Erythroblast (primary cell): ENCODE data around the gene EIF3F.
A peak's percentile ranks its signal among the peaks of the same experiment; 100 is the strongest.

ENCODE experiments used
- DNase-seq, 2 experiments: peaks; one replicate each; lab custom pipeline; 2025; lab: John Stamatoyannopoulos, UW
- GATA1 ChIP-seq: IDR thresholded peaks from 2 replicates; pipeline ENCODE4 v1.6.1; 2011; ENCODE audit warnings: low read depth, mild to moderate bottlenecking, control low read depth, low read length, moderate library complexity
- POLR2A ChIP-seq: IDR thresholded peaks from 2 replicates; pipeline ENCODE4 v1.6.1; 2011; ENCODE audit warnings: mild to moderate bottlenecking, low read length

Gene EIF3F

GRCh38 chr11:8008212-8008611 lies 21.1 kb downstream of the EIF3F start:
- no peak for DNase-seq
- TF ChIP-seq GATA1 = no peak
- TF ChIP-seq POLR2A = no peak

DNA sequence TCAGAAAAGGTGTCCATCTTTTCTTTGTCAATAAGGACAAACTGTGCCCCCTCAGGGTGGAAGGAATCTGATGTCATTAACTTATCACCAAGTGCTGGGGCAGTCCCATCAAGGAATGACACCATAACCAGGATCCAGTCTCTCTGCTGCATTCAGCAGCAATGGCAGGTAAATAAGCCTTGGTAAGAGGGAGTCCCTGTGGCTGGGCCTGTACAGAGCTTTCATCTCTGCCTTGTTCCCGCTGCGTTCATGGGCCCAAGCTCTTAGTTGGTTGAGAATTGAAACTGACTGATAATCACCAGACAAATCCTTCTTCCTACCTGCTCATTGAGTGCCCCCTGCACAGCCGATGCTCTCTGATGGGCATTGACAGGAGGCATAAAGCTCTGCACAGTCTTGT lies 22.7 kb downstream of the EIF3F start:
- no peak for TF ChIP-seq POLR2A
- no peak for TF ChIP-seq GATA1

DNA sequence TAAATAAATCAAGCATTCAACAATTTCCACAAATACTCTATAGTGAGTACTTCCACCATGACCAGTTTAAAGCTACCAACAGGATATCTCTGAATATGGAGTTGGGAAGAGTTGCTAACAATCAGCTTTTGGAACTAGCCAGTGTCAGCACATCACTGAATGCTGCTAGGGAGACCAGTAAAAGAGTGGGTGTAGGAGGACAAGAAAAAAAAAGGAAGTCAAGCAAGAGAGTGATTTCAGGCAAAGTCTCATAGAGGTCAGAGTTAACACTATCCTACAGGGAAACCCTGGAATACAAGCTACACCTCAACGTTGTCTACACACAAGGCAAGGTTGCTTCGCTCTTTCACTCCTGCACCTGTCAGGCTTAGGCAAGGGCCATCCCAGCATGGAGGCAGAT lies 24.2 kb downstream of the EIF3F start:
- TF ChIP-seq GATA1 (no peak), POLR2A (no peak)
- DNase-seq = no peak

More for the DNA sequence above, 22.7 kb downstream of the EIF3F start:
- DNase-seq = no peak

DNA sequence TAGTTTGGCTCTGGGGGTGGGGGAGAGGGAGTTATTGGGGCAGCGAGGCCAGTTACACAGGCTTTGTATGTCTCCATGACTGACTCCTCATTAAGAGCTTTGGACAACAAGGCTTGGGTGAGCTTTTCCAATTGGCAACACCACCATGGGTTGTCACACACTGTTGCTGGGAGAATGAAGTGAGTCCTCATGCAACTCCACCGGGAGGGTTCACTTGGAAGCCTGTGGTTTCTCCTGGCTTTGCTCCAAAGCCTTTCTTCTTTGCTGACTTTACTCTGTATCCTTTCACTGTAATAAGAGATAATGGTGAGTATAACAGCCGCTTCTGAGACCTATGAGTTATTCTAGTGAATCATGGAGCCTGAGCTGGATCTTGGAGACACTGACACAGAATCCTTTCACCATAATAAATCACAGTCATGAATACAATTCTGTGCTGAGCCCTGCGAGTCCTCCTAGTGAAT lies 24.9 kb downstream of the EIF3F start:
- TF ChIP-seq POLR2A = no peak
- TF ChIP-seq GATA1 = no peak
- no peak for DNase-seq

DNA sequence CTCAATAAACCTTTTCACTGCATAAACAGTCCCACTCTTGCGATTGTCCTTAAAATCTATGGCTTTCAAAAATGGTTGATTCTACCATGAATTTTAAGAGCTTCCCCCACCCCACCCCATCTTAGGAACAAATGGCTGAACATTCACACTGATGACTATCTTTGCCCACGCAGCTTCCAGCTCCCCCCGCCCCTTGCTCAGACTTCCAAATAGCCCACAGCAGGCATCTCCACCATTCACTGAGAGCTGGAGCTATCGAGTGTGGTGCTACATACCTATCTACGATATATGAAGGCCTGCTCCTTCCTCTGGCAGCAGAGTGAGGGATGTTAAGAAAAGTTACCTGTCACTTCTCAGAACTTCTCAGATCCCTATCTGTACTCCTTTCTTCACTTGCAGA lies 26.7 kb downstream of the EIF3F start:
- DNase-seq = no peak

GRCh38 chr11:8015753-8016239 lies 28.7 kb downstream of the EIF3F start:
- TF ChIP-seq GATA1 (no peak), POLR2A (no peak)
- no peak for DNase-seq

More for the DNA sequence above, 26.7 kb downstream of the EIF3F start:
- TF ChIP-seq GATA1 (no peak), POLR2A (no peak)

GRCh38 chr11:8016440-8016839 lies 29.3 kb downstream of the EIF3F start:
- no peak for DNase-seq
- TF ChIP-seq POLR2A (no peak), GATA1 (no peak)

GRCh38 chr11:8017071-8017470 lies 29.9 kb downstream of the EIF3F start:
- no peak for DNase-seq

DNA sequence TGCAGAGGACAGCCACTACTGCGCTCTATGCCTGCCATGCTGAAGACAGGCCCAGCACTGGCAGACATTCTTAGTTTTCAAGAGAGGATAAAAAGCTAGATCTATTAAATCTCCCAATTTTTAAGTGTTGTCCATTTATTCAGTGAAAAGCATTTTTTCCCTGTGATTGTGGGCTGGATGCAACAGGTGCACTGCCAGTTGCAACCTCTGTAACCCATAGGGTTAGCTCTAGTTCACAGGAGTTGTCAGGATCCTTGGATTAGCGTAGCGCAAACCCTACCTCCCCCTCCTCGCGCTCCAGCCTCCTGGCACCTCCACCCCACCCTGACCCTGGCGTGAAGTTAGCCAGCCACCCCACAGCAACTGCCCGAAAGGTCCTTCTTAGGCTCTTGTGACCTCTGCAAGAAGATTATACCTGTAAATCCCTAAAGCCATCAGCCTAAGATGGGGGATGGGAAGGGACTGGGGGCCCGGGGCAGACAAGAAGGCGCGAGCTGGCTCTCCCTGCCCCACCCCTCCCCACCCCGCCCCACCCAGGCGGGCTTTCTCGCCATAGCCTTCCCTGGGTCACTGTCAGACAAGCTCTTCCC lies 30.9 kb downstream of the EIF3F start:
- DNase-seq = no peak
- TF ChIP-seq POLR2A = no peak
- no peak for TF ChIP-seq GATA1

More at GRCh38 chr11:8017071-8017470, 29.9 kb downstream of the EIF3F start:
- TF ChIP-seq POLR2A = no peak

DNA sequence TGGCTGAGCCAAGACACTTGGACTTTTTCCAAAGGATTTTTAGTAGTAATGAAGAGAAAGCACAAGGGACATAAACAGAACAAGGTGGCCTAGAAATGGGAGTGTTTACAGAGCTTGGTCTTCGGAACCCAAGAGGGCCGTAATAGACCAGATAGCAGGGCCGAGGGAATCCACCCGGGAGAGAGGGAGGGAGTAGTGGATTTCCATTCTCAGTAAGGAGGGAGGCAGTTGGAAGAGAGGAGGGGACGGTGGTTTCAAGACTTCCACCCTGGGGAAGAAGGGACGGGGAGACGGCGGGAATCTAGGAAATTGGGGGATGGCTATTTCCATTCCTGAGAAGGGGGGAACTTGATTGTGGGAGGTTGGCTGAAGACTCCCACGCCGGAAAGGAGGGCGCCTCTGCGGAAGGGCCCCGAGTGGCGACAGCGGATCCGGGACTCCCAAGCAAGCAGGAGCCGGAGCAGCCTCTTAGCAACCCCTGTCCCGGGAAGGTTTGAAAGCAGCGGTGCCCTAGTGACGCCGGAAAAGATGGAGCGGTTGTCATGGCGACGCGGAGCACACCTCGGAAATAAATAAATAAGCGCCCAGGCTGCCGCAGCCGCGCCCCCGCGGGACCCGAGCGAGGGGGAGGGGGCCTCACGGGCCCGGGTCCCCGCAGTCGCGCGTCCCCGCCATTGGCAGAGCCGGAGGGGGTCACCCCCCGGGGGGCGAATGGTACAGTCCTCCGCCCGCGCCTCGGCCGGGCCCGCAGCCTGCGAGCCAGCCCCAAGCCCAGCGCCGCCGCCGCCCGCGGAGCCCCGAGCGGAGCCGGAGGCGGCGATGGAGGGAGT lies 31.6 kb downstream of the EIF3F start:
- TF ChIP-seq POLR2A (no peak), GATA1 (no peak)
- peak in 1 of 2 experiments; percentile 6 for DNase-seq

DNA sequence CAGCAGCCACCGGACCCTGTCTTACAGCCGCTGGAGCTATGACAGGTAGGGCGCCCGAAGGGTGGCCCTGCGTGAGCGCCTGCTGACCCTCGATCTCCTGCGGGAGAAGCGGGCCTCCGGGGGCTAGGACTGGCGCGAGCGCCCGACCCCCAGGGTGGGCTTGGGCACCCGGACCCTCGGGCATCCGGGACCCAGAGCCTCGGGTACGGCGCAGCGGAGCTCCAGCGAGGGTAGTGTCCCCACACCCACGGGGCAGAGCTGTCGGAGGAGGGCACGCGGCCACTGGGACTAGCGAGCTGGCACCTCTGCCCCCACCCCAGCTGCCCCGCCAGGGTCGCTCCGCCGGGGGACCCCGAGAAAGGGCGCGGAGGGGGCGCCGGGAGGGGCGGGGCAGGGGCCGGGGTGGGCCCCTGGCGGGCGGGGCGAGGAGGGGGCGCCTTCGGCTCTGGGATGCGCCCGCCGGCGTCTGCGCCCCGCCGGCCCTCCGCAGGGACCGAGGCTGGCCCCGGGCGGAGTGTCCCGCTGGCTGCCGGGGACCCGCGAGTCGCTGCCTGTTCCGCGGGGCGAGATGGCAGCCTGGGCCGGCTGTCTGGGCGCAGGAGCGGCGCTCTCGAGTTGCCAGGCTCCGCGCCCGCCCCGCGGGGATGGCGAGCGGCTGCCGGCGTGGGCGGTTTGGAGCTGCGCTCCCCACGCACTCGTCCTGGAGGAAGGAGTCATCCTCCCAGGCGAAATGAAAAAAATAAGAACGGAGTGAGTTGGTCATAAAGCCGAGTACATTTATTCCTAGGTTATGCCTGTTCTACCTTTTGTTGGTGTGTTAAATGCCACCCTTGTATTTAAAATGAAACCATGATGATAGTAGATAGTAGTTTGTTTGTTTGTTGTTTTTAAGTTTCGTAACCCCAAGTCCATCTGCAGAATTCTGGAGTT lies 32.4 kb downstream of the EIF3F start:
- DNase-seq = no peak
- TF ChIP-seq POLR2A (no peak), GATA1 (no peak)

DNA sequence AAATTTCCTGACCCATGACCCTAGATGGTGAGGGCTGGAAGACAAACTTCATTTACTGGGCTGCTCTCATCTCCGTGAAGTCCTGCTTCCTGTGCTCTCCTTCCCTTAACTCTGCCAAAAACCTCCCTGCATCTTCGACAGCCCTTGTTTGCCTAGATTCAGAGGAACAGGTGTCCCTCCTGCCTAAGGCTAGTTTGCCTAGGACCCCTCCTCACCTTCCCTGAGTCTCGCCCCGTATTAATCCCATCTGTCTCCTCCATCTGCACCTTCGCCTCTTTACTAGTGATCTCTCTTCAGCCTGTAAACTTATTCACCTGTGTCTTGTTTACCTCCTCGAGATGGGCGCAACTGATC lies 33.1 kb downstream of the EIF3F start:
- no peak for TF ChIP-seq POLR2A
- no peak for TF ChIP-seq GATA1
- no peak for DNase-seq

DNA sequence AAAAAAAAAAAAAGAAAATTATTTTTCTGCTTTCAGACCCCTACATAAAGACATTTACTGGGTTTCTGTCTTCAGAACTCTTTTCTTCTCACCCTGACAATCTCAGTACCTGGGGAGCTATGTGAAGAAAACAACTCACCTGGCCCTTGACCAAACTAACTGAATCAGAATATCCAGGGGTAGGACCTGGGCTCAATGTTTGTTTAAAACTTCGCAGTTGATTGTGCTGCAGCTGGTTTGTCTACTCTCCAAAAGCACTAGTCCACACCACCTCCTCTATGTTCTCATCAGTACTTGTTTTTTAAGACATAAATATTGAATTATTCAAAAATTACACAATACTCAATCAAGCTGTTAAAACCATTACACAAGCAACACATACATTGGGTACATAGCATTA lies 34.8 kb downstream of the EIF3F start:
- no peak for TF ChIP-seq GATA1
- no peak for TF ChIP-seq POLR2A
- no peak for DNase-seq
